Choroid plexus epithelial cell (primary cell): ENCODE measurements around the gene GPM6B.

ENCODE experiments used
- DNase-seq: peaks from one replicate; pipeline ENCODE4 v3.0.0-alpha.2; 2010; ENCODE audit warnings: low read depth
- H3K4me3 ChIP-seq: 2 replicates; pipeline ENCODE4 v1.5.1; 2011; ENCODE audit warnings: low read depth, mild to moderate bottlenecking, control low read depth, low read length, moderate library complexity
- CTCF ChIP-seq: conservative IDR thresholded peaks from 2 replicates; pipeline ENCODE4 v1.5.1; 2011; ENCODE audit warnings: low read depth, mild to moderate bottlenecking, control low read depth, inconsistent platforms, low read length, moderate library complexity

The GPM6B gene

DNA sequence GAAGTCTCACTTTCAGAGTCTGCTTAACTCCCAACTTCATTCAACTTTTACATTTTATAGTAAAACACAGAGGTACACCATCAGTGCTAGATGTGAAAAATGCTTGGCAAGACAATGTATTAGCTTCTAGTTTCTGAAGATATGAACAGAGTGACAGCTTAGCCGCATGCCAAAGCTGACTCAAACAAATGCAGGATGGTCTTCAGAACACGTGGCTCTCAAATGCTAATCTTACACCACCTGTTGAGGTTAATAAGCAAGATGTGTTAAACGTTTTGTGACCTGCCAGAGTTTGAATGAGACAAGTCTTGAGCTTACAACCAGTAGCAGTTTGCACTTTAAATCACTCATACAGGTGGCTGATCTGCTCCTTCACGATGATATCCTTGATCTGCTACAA is 18.9 kb upstream of the GPM6B start:
- no peak for DNase-seq
- no peak overlapping the region for H3K4me3 ChIP-seq
- no peak for TF ChIP-seq CTCF

GRCh38 chrX:13834355-13834754 is 17.5 kb upstream of the GPM6B start:
- H3K4me3 ChIP-seq = no peak overlapping the region
- TF ChIP-seq CTCF = no peak
- no peak for DNase-seq

- no peak overlapping the region for H3K4me3 ChIP-seq
- TF ChIP-seq CTCF = no peak
- no peak for DNase-seq
Measured at GRCh38 chrX:13829983-13830382, 13.1 kb upstream of the GPM6B start.

- peak; percentile 11 for DNase-seq
- TF ChIP-seq CTCF = no peak
- no peak overlapping the region for H3K4me3 ChIP-seq
Measured at GRCh38 chrX:13828392-13828791, 11.5 kb upstream of the GPM6B start.

DNA sequence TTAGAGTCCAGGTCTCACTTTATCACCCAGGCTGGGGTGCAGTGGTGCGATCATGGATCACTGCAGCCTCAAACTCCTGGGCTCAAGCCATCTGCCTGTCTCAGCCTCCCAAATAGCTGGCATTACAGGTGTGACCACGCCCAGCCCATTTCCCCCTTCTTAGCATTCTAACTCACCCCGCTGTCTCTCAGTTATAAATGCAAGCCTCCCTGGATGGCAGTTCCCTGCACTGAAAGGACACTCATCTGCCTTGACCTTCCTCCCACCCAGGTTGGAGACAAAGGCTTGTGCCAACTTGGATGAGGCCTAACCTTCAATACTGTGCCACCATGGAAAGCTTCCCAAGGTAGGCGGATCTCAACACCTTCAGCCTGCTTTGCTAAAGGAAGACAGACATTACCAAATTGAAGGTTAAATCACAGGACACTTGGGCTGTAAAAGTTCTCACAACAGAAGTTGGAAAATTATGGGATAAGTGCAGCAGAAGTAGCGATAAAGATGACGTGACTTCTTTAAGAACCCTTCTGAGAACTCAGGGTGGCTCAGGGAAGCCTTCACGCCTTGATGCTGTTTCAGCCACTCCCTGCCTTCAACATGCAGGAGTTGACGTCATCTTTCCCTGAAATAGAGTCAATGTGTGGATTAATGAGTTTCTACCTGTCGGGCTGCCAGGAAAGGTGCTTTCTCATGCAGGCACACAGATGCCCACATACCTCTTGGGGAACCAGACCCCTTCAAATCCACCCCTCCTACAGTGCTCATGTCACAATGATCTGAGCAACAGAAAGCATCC is 10.6 kb upstream of the GPM6B start:
- DNase-seq = no peak
- no peak overlapping the region for H3K4me3 ChIP-seq
- TF ChIP-seq CTCF = no peak

DNA sequence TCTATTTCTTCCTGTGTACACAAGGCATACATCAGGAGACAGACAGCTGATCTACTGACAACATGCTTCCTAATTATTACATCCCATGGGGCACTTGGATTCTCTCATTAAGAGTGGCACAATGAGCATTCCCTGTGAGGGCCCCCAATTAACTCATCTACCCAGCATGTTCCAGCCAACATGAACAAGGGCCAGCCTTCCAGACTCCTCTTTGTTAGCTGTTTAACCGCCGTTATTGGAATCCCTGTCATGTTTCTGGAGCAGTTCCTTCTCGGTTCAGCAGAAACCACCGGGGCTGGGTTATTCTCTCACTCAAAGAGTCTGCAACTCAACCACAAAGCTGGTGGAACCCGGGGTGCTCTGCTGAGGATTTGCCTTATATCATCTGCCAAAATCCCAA is 9.9 kb upstream of the GPM6B start:
- H3K4me3 ChIP-seq = no peak overlapping the region
- no peak for TF ChIP-seq CTCF
- no peak for DNase-seq

DNA sequence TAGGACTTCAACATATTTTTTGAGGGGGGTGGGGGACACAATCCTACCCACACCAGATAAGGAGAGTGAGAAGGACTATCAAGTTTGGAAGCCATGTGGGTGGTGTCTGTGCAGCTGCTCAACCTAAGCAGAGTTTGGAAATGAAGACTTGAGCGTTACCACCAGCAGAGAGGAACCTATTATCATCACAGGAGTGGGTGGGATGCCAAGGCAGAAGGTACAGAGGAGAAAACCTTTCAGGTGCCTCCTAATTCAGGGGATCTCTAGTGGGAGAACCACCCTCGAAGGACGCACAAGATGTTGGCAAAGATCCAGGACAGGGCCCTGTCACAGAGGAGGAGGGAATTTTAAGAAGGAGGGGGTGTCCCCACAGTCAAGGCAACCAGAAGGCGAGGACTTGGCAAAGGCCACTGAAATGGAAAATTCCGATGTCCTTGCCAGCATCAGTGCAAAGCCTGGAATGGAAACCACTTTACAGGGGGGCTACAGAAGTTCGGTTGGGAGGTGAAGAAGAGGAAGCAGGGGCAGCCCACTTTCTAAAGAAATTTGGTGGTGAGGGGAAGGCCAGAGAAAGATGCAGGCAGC is 8.4 kb upstream of the GPM6B start:
- no peak for DNase-seq
- no peak for TF ChIP-seq CTCF
- H3K4me3 ChIP-seq = no peak overlapping the region
